GM12873 (cell line): ENCODE measurements around the gene NAT10.

Source experiments
- TF ChIP-seq, protein P1 (sequence below): IDR thresholded peaks from 2 replicates; pipeline ENCODE4 v1.5.1; 2012; ENCODE audit warnings: low read depth, mild to moderate bottlenecking, moderate library complexity, low read length, control low read depth; ENCODE audit not compliant: insufficient read depth; ENCODE audit errors: missing control alignments

Gene NAT10

GRCh38 chr11:34068111-34068510, 37.3 kb upstream of the NAT10 start:
- TF ChIP-seq, protein P1, sequence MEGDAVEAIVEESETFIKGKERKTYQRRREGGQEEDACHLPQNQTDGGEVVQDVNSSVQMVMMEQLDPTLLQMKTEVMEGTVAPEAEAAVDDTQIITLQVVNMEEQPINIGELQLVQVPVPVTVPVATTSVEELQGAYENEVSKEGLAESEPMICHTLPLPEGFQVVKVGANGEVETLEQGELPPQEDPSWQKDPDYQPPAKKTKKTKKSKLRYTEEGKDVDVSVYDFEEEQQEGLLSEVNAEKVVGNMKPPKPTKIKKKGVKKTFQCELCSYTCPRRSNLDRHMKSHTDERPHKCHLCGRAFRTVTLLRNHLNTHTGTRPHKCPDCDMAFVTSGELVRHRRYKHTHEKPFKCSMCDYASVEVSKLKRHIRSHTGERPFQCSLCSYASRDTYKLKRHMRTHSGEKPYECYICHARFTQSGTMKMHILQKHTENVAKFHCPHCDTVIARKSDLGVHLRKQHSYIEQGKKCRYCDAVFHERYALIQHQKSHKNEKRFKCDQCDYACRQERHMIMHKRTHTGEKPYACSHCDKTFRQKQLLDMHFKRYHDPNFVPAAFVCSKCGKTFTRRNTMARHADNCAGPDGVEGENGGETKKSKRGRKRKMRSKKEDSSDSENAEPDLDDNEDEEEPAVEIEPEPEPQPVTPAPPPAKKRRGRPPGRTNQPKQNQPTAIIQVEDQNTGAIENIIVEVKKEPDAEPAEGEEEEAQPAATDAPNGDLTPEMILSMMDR: no peak

DNA sequence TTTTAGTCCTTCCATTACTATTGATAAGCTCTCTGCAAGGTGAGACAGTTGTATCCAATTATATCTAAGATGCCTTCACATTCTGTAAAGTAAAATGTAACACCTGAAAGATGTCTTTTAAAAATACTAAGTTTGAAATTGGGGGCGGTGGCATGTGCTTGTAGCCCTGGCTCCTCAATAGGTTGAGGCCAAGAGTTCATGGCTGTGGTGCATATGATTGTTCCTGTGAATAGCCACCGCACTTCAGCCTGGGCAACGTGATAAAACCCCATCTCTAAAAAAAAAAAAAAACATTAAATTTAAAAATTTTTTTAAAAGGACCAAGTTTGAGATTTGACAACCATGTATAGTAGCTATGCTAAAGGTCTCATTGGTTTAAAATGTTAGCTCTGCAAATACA, 33.4 kb upstream of the NAT10 start:
- TF ChIP-seq, protein P1: no peak

GRCh38 chr11:34072832-34073231, 32.6 kb upstream of the NAT10 start:
- TF ChIP-seq, protein P1: no peak

DNA sequence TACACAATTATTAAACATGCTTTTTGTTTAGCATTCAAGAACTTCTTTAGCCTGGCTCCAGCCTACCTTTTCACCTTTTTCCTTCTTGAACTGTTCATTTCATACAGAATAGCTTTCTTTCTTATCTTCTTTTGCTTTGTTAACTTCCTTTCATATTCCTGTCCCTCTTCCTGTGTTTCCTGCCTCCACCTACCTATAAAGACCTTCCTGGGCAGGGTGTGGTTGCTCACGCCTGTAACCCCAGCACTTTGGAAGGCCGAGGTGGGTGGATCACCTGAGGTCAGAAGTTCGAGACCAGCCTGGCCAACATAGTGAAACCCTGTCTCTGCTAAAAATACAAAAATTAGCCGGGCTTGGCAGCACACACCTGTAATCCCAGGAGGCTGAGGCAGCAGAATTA, 31.0 kb upstream of the NAT10 start:
- TF ChIP-seq, protein P1: no peak

DNA sequence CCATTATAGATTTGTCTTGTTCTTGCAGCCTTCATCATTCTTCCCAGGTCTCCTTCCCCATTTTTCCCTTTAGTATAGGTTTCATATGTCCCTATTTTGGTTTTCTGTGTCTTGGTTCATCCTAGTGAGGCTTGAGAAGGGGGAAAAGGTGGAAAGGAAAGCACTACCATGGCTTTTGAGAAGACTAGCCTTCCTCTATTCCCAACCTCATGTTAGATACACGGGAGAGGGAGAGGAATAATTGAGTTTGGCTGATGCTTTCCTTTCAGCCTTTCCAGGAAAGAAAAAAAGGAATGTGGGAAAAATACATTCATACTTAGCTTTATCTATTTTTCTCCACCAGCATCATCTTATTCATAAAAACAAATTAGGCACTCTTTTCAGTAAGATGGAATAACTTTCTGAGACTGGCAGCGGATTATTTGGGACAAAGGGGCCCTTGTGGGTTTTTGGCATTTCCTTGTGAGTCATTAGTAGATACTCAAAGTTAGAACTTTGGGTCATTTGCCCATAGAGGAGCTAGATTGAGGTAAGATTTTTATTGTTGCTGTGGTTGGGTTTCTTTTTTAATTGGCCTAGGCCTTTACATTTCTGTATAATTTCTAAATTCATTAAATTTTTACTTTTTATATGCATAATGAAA, 30.1 kb upstream of the NAT10 start:
- TF ChIP-seq, protein P1: no peak

- TF ChIP-seq, protein P1: no peak
Observed at GRCh38 chr11:34080609-34081008, 24.8 kb upstream of the NAT10 start.

DNA sequence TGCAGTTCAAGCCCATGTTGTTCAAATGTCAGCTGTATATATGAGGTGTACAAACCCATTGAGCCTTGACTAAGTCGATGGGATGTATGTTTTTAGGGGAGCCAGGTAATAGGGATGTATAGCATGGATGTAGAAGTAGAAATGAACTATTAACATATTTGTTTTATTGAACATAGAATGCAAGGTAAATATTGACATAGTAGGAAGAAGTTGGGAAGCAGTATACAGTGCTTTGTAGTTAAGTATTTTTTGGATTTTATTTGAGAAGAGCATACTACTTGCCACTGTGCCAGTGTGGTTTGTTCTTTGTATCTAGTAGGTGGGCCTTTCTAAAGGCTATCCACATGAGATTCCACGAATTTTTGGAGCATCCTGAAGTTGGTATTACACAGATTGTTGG, 20.8 kb upstream of the NAT10 start:
- TF ChIP-seq, protein P1: no peak
